ENCODE results near the gene INPP5B. TPM values are rescaled to one million over a fixed set of nuclear protein-coding genes. Genes with fewer than 3 reads are reported as not detected.

Gene INPP5B
- total RNA-seq, 4 donors from 2014 or later, result 21.4 to 47.5 (median 26.7) TPM

- TF ChIP-seq, protein P1, sequence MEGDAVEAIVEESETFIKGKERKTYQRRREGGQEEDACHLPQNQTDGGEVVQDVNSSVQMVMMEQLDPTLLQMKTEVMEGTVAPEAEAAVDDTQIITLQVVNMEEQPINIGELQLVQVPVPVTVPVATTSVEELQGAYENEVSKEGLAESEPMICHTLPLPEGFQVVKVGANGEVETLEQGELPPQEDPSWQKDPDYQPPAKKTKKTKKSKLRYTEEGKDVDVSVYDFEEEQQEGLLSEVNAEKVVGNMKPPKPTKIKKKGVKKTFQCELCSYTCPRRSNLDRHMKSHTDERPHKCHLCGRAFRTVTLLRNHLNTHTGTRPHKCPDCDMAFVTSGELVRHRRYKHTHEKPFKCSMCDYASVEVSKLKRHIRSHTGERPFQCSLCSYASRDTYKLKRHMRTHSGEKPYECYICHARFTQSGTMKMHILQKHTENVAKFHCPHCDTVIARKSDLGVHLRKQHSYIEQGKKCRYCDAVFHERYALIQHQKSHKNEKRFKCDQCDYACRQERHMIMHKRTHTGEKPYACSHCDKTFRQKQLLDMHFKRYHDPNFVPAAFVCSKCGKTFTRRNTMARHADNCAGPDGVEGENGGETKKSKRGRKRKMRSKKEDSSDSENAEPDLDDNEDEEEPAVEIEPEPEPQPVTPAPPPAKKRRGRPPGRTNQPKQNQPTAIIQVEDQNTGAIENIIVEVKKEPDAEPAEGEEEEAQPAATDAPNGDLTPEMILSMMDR (IDR thresholded peaks at IDR 0.05; ENCODE audit: low read depth), result no peak
Measured at GRCh38 chr1:37951041-37951782, 4.4 kb upstream of the INPP5B start.

GRCh38 chr1:37949524-37950152 is 2.8 kb upstream of the INPP5B start:
- TF ChIP-seq, protein P1 (IDR thresholded peaks at IDR 0.05; ENCODE audit: low read depth), result no peak

GRCh38 chr1:37948841-37949240 is 2.0 kb upstream of the INPP5B start:
- TF ChIP-seq, protein P1 (IDR thresholded peaks at IDR 0.05; ENCODE audit: low read depth), result no peak

DNA sequence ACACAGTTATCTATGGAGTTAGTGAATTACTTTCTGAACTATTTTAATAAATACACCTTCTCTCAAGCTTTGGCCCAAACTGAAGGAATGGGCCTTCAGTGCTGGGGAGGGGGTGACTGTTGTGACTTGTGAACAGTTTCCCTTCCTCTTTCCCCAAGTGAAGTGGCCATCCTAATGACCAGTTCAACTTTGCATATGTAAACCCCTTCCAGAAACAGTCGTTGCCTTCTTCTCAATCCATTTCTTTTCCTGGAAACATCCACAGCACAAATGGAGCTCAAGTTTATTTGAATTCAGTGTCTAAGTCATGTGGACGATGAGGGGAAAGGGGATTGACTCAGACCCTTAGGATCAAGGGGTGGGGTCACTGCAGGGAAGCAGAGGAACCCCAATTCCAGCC is 1.3 kb upstream of the INPP5B start:
- TF ChIP-seq, protein P1 (IDR thresholded peaks at IDR 0.05; ENCODE audit: low read depth), result no peak

DNA sequence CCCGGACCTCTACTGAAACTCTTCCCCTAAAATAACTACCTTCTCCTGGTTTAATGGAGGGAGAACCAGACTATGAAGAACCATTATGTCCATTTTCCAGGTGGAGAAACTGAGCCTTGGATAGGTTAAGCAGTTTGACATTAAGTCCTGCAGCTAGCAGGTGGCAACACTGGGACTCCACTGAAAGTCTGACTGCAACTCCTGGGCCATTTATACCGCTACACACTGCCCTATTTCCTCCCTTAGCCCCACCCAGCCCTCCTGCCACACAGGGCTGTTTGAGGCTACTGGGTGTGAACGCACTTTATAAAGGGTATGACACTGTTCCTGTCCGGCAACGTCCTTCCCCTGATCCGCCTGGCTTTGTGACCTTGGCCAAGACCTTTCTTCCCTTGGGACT is 511 bp upstream of the INPP5B start:
- TF ChIP-seq, protein P1 (IDR thresholded peaks at IDR 0.05; ENCODE audit: low read depth), result no peak

- TF ChIP-seq, protein P1 (IDR thresholded peaks at IDR 0.05; ENCODE audit: low read depth), result no peak
Measured at GRCh38 chr1:37945743-37946702, 830 bp downstream of the INPP5B start.

DNA sequence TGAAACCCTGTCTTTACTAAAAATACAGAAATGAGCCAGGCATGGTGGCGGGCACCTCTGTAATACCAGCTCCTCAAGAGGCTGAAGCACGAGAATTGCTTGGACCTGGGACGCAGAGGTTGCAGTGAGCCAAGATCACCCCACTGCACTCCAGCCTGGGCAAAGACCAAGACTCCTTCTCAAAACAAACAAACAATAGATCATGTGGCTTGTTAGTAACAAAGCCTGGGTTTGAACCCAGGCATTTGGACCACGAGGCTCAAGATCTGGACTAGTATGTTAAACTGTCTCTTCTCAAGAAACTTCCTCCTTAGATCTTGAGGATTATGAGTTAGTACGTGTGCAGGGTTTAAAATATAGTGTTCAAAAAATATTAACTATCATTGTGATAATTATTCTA is 1.6 kb downstream of the INPP5B start:
- TF ChIP-seq, protein P1 (IDR thresholded peaks at IDR 0.05; ENCODE audit: low read depth), result no peak

All from subcutaneous adipose tissue (tissue), 4 donors.